ENCODE results near the gene HOXB1. TPM values are rescaled to one million over a fixed set of nuclear protein-coding genes. Genes with fewer than 3 reads are reported as not detected.

The HOXB1 gene
- total RNA-seq, 1 donor from 2014 or later: not detected

- no peak overlapping the region for H3K4me3 Mint-ChIP-seq (ENCODE audit: unreplicated experiment)
- no peaks in the 10 kb centered on the region for H3K9me3 Mint-ChIP-seq (ENCODE audit: unreplicated experiment)
- TF ChIP-seq, protein P1, sequence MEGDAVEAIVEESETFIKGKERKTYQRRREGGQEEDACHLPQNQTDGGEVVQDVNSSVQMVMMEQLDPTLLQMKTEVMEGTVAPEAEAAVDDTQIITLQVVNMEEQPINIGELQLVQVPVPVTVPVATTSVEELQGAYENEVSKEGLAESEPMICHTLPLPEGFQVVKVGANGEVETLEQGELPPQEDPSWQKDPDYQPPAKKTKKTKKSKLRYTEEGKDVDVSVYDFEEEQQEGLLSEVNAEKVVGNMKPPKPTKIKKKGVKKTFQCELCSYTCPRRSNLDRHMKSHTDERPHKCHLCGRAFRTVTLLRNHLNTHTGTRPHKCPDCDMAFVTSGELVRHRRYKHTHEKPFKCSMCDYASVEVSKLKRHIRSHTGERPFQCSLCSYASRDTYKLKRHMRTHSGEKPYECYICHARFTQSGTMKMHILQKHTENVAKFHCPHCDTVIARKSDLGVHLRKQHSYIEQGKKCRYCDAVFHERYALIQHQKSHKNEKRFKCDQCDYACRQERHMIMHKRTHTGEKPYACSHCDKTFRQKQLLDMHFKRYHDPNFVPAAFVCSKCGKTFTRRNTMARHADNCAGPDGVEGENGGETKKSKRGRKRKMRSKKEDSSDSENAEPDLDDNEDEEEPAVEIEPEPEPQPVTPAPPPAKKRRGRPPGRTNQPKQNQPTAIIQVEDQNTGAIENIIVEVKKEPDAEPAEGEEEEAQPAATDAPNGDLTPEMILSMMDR (IDR thresholded peaks at IDR 0.05; ENCODE audit: unreplicated experiment): no peak
- H3K27me3 Mint-ChIP-seq (ENCODE audit: unreplicated experiment): peaks cover 4% of the 10 kb centered on the region
- peaks cover 19% of the 10 kb centered on the region for H3K4me1 Mint-ChIP-seq (ENCODE audit: unreplicated experiment)
- H3K27ac Mint-ChIP-seq (ENCODE audit: unreplicated experiment): no peak overlapping the region
- H3K36me3 Mint-ChIP-seq (ENCODE audit: low read depth, unreplicated experiment): no peaks in the 10 kb centered on the region
- DNase-seq (ENCODE audit: low spot score): no peak
Observed at GRCh38 chr17:48499735-48500434, 30.9 kb downstream of the HOXB1 start.

DNA sequence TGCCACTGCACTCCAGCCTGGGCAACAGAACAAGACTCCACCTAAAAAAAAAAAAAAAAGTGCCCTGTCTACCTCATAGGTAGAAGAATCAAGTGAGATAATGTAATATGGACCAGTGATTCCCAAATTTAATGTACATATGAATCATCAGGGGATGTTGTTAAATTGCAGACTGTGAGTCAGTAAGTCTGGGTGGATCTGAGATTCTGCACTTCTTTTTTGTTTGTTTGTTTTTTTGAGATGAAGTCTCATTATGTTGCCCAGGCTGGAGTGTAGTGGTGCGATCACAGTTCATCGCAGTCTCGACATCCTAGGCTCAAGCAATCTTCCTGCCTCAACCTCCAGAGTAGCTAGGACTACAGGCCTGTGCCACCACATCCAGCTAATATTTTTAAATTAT lies 31.6 kb downstream of the HOXB1 start:
- Mint-ChIP-seq H3K27me3 (ENCODE audit: unreplicated experiment) (peaks cover 4% of the 10 kb centered on the region), H3K27ac (ENCODE audit: unreplicated experiment) (no peak overlapping the region), H3K4me3 (ENCODE audit: unreplicated experiment) (no peak overlapping the region), H3K36me3 (ENCODE audit: low read depth, unreplicated experiment) (no peaks in the 10 kb centered on the region), H3K4me1 (ENCODE audit: unreplicated experiment) (peaks cover 19% of the 10 kb centered on the region), H3K9me3 (ENCODE audit: unreplicated experiment) (no peaks in the 10 kb centered on the region)
- no peak for DNase-seq (ENCODE audit: low spot score)
- TF ChIP-seq, protein P1 (IDR thresholded peaks at IDR 0.05; ENCODE audit: unreplicated experiment): no peak

DNA sequence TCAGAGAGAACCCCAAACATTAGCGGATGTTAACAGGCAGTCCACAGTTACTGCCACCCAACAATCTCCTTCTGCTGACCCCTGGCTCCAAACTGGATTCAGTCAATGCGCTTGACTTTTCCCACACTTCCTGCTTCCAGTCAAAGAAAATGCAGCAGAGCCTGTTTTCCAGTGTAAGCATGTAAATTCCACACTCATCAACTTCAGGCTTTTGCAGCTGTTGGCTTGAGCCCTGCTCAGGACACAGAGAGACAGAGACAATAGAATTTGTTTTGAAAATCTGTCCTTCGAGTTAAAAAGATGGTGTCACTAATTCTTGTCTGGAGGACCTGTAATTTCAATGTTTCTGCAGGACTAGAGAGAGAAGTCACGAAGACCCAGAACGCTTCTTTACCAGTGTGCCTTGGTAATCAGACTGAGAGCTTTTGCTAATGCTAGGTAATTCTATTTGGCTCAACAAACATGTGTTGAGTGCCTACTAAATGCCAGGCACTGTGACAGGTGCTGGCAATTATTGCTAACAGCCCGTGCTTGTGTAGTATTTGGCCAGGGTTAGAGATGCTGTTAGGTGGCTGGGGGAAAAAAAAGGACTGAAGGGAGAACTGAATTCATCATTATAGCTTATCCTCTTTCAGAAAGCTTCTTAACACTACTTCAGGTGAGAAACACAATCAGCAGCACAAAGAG lies 32.5 kb downstream of the HOXB1 start:
- H3K4me3 Mint-ChIP-seq (ENCODE audit: unreplicated experiment): no peak overlapping the region
- no peak for DNase-seq (ENCODE audit: low spot score)
- H3K27me3 Mint-ChIP-seq (ENCODE audit: unreplicated experiment): peaks cover 4% of the 10 kb centered on the region
- no peak overlapping the region for H3K27ac Mint-ChIP-seq (ENCODE audit: unreplicated experiment)
- no peaks in the 10 kb centered on the region for H3K36me3 Mint-ChIP-seq (ENCODE audit: low read depth, unreplicated experiment)
- no peaks in the 10 kb centered on the region for H3K9me3 Mint-ChIP-seq (ENCODE audit: unreplicated experiment)
- H3K4me1 Mint-ChIP-seq (ENCODE audit: unreplicated experiment): peaks cover 19% of the 10 kb centered on the region
- TF ChIP-seq, protein P1 (IDR thresholded peaks at IDR 0.05; ENCODE audit: unreplicated experiment): no peak

DNA sequence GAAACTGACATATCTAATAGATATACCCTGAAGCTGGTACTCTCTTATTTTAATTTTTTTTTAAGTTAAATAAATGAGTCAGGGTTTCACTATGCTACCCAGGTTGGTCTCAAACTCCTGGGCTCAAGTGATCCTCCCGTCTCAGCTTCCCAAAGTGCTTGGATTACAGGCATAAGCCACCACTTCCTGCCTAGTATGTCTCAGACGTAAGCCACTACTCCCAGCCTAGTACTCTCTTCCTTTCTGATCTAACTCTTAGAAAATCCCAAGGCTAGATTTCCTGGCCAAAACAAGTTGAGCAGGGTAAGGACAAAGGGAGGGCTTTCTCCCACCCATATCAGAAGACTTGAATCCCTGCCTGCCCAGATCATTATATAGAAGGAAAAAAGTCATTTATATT lies 33.7 kb downstream of the HOXB1 start:
- Mint-ChIP-seq H3K27me3 (ENCODE audit: unreplicated experiment) (peaks cover 4% of the 10 kb centered on the region), H3K27ac (ENCODE audit: unreplicated experiment) (no peak overlapping the region), H3K9me3 (ENCODE audit: unreplicated experiment) (no peaks in the 10 kb centered on the region), H3K36me3 (ENCODE audit: low read depth, unreplicated experiment) (no peaks in the 10 kb centered on the region), H3K4me3 (ENCODE audit: unreplicated experiment) (no peak overlapping the region), H3K4me1 (ENCODE audit: unreplicated experiment) (peaks cover 20% of the 10 kb centered on the region)
- TF ChIP-seq, protein P1 (IDR thresholded peaks at IDR 0.05; ENCODE audit: unreplicated experiment): no peak
- DNase-seq (ENCODE audit: low spot score): no peak

DNA sequence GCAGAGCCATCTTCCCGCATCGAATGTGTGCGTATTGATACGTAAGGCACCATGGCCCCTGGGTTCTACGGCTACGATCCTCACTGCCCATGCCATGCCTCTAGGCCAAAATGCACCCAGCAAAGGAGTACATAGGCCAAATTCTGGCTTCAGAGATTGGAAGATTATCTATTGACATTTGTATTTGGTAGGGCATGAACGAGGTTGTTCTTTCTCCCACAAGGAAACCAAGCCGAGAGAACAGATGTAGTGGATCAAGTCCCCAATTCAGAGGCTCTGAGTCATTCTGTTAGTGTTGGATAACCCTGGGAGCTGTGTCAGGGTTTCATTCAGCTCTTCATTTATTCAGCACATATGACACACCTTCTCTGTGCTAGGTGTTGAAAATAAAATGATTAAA lies 36.5 kb downstream of the HOXB1 start:
- DNase-seq (ENCODE audit: low spot score): no peak
- Mint-ChIP-seq H3K27ac (ENCODE audit: unreplicated experiment) (no peak overlapping the region), H3K36me3 (ENCODE audit: low read depth, unreplicated experiment) (no peaks in the 10 kb centered on the region), H3K4me3 (ENCODE audit: unreplicated experiment) (no peak overlapping the region), H3K9me3 (ENCODE audit: unreplicated experiment) (no peaks in the 10 kb centered on the region), H3K4me1 (ENCODE audit: unreplicated experiment) (peaks cover 39% of the 10 kb centered on the region), H3K27me3 (ENCODE audit: unreplicated experiment) (peaks cover 2% of the 10 kb centered on the region)
- TF ChIP-seq, protein P1 (IDR thresholded peaks at IDR 0.05; ENCODE audit: unreplicated experiment): no peak
